Keratinocyte (primary cell): Measurements from ENCODE around the gene NHLRC2.

ENCODE experiments used
- CTCF ChIP-seq, 3 experiments: IDR thresholded peaks in 1 of 3; conservative IDR thresholded peaks in 1 of 3; optimal IDR thresholded peaks in 1 of 3; 2 replicates in 2 of 3; 3 replicates in 1 of 3; pipeline versions ENCODE3 to v1.5.1; 2011; ENCODE audit warnings: low read length in 3 of 3, mild to moderate bottlenecking in 3 of 3, moderate library complexity in 2 of 3, control low read depth in 1 of 3, inconsistent platforms in 1 of 3; ENCODE audit not compliant: insufficient read depth in 2 of 3; ENCODE audit errors: extremely low read depth in 1 of 3
- EZH2 ChIP-seq: IDR thresholded peaks from one replicate; pipeline ENCODE4 v1.6.1; 2012; ENCODE audit warnings: inconsistent platforms, mild to moderate bottlenecking, low read length, moderate library complexity

- no peak for TF ChIP-seq CTCF (optimal IDR thresholded peaks at IDR 0.05 in 1 of 3, IDR thresholded peaks at IDR 0.05 in 1 of 3, conservative IDR thresholded peaks at IDR 0.05 in 1 of 3; ENCODE audit: extremely low read depth in 1 of 3, insufficient read depth in 2 of 3, low read length in 3 of 3)
- TF ChIP-seq EZH2 = no peak
These were observed 2.1 kb downstream of the NHLRC2 start for GRCh38 chr10:113856563-113856962.
